ENCODE results near the gene CALML5.

The CALML5 gene

DNA sequence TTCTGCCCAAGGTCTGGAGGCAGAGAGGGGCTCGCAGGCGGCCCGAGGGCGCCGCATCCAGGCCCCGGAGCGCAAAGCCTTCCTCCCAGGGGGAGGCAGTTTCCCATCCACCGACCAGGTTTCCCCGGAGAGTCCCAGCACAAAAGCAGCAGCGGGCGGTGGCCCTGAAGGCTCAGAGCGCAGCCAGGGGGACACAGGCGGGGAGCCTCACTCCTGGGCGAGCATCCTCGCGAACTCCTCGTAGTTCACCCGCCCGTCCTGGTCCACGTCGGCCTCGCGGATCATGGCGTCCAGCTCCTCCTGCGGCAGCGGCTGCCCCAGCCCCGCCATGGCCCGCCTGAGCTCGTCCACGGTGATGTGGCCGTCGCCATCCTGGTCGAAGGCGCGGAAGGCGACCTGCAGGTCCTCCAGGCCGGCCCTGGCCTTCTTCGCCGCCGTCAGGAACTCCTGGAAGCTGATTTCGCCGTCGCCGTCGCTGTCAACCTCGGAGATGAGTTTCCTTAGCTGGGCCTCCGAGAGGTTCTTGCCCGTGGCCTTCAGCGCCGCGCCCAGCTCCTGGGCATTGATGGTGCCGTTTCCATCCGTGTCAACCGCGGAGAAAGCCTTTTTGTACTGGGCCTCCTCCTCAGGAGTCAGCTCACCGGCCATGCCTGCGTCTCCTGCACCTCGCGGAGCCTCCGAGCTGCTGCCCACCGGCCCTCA lies 428 bp downstream of the CALML5 start:
- no peak for DNase-seq

DNA sequence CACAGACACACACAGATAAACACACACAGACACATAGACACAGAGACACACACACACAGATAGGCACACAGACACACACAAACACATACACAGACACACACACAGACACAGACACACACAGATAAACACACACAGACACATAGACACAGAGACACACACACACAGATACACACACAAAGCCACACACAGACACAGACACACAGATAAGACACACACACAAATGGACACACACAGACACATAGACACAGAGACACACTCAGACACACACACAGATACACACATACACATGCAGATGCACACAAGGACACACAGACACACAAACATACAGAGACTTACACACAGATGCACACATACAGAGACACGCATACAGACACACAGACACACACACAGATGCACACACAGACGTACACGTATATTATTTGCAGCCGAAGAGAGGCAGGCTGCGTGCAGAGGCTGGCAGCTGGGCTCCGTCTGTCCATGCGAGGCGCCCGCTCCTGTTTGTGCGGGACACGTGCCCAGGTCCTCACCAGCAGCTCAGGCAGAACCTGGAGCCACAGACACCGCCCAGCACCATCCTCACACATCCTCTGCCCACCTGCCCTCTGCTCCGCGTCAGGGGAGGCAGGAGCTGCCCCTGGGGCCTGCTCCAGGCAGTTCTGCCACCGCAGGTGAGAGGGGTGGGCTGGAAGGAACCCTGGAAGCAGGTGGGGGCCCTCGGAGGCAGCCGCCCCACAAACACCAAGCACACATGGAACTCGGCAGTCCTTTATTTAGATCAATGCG lies 1.2 kb downstream of the CALML5 start:
- no peak for DNase-seq

DNA sequence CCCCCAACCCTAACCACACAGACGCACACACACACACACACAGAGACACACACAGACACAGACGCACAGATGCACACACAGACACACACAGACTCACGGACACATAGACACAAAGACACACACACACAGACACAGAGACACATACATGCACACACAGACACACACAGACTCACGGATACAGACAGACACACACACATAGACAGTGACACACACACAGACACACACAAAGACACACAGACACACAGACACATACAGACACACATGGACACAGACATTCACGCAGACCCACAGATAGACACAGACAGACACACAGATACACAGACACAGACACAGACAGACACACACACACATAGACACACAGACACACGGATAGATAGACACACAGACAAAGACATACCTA lies 2.1 kb downstream of the CALML5 start:
- no peak for DNase-seq

DNA sequence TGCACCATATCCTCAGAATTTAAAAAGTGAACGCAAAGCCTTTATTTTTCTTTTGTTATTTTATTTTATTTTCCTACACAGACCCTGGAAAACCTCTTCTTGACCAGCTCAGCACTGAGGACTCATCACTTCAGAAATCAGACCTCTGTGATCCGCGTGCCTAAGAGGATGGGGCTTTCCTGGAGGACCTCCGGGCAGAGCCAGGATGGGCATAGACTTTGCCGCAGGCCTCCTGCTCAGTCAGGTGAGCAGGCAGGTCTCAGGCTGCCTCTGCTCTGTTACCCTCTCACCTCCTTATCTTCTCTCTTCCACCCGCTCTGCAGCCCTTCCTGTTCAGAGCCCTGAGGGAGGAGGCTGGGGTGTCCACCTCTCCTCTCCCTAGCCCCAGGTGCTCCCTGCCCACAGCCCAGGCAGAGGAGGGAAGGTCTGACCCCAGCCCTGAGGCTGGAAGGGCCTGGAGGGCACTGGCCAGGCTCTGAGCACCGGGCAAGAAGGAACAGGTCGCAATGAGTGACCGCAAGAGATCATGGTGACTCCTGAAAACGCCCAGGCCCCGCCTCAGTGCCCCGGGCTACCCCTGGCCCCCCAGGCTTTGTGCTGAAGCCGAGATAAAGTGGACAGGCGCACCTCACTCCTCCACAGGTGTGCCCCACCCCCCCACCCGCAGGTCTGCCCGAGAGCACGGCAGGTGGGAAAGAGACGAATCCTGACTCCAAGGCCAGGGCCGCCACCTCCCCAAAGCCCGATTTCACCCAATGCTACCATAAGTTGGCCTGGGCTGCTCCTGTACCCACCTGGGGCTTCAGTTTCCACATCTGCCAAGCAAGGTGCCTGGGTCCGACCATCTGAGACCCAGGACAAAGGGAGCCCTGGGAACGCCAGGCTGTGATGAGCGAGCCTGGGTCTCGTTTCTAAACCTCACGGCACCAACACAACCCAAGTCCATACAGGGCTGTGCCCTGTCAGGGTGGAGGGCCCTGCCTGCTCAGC lies 2.8 kb downstream of the CALML5 start:
- no peak for DNase-seq

DNA sequence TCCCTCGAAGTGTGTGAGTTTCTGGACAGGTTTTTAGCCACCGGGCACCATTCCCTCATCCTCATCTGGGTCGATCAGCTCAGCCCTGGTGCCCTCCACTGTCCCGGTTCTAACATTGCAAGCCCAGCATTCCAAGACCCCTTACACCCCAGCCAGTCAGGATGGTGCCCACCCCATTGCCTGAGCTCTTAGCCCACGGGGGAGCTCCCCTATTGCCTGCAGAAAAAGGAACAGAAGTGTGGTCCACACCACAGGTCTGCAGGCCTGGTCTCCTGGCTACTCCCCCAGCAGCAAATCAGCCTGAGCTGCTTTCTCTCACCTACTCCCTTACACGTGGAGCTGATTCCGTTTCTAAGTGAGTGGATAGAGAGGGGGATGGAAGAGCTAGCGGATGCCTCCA lies 4.8 kb downstream of the CALML5 start:
- no peak for DNase-seq

DNA sequence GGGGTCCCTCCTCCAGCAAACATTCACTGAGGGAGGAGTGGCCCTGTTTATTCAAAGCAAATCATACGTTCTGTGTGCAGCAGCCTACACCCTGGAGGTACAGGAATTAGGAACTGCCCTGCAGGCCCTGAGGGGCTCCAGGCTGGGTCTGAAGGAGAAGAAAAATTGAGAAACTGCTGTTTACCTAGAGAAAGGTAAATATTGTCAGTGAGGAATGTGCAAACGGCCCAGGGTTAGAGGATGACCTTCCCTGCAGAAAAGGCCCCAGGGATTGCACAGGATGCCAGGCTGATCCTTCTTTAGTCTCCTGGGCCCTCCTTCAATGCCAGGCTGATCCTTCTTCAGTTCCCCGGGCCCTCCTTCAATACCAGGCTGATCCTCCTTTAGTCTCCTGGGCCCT lies 5.7 kb downstream of the CALML5 start:
- DNase-seq: no peak

DNA sequence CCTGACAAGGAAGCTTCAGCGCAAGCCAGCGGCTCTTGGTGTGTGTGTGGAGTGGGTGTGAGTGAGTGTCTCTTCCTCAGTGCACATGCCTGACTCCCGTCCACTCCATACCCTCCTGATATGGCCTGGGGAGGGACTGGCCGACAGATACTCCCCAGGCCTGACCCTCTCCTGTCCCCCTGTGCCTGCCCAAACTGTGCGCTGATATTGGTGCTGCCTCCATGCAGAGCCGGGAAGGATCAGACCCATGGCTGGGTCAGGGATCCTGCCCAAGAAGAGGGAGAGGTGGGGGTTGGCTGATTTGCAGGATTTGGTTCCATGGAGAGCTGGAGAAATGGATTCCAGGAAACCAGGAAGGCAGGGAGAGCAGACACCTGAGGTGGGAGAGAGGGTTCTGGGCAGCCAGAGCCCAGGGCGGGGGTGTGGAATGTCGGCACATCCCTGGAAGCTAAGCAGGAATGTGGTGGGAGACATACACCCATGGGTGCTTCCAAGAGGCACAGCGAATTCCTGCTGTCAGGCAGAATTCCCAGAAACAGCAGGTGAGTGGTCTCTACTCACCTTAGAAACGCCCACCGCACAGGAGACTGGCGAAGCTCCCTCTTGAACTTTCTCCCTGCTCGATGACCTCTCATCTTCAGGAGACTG lies 6.3 kb downstream of the CALML5 start:
- no peak for DNase-seq

DNA sequence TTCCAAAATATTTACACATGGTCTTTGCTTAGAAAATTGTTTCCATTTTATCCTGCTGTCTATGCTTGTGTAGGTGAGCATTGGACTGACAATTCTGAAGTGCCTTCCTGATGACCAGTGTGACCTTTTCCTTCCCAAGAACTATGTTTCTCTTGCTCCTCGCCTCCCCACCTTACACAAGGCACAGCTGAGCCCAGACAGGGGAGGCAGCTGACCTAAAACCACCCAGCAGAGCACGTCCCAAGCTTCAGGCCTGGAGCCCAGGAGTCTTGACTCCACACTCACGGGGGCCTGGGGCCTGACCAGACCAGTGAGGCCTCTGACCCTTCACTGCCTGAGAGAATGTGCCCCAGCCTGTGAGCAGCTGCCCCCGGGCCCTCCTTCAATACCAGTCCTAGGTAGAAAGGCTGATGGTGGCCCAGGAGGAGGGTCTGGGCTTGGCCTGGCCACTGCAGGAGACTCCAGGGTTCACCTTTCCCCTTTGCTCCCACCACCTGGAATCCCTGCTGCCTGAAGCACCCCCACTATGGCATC lies 7.0 kb downstream of the CALML5 start:
- DNase-seq: no peak

DNA sequence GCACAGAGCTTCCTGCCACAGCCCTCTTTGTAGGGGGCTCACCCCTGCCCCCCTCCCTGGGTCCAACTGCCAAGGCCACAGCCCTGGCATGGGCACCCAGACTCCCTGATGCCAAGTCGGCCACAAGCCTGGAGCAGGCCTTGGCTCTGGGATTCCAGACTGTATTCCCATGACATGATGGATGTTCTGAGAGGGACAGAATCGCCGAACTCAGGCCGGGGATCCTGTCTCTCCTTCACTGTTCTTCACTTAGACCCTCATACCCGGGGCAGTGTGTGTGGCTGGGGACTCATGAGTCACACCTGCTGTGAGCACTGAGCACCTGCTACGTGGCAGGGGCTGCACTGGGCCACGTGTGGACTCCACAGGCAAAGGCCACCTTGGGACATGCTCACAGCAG lies 7.9 kb downstream of the CALML5 start:
- DNase-seq: no peak

DNA sequence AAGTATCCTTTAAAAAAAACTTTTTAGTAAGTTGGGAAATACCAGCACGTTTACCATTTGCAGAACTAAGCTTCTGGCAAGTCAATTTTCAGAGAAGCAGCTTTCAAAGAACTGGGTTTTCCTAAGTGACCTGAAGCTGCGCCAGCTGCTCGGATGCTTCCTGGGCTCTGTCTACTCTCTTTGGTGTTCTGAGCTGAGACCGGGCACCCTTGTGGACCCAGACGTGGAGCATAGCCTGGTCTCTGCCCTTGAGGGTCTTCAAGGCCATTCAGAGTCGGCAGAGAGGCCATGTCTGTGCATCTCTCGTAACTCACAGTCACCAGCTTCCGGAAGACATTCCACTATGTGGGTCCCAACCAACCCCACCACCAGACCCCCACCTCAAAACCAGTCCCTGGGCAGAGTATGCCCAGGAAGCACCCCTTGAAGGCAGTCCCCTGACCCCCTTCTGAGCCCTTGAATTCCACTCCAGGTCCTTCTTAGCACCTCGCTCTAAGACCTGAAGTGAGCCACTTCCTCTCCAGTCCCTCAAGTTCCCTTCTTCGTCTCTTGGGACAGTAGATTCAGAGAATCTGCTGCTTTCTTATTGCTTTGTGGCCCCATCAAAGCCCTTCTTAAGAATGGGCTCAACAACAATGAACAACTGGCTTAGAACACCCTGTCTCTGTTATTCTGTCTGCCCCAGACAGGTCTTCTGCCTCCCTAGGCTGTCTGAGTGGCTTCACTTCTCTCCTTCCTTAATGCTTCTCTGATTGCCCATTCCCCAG lies 8.5 kb downstream of the CALML5 start:
- DNase-seq: no peak

DNA sequence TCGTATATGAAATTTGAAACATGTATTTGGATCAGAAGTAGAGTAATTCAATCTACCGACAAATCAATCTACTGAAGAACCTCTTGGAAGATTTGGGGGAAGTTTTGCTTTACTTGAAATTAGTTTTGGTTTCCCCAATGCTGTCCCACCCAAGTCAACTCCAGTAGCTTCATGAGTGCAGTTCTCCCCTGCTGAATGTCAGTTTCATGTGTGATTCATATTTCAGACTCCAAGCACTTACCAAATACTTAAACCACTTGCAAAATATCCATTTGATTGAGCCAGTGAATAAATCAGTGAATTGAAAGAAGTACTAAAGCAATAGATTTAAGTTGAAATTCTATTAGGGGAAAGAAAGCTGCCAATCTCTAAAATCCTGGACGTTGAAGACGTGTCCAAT lies 9.3 kb downstream of the CALML5 start:
- no peak for DNase-seq

DNA sequence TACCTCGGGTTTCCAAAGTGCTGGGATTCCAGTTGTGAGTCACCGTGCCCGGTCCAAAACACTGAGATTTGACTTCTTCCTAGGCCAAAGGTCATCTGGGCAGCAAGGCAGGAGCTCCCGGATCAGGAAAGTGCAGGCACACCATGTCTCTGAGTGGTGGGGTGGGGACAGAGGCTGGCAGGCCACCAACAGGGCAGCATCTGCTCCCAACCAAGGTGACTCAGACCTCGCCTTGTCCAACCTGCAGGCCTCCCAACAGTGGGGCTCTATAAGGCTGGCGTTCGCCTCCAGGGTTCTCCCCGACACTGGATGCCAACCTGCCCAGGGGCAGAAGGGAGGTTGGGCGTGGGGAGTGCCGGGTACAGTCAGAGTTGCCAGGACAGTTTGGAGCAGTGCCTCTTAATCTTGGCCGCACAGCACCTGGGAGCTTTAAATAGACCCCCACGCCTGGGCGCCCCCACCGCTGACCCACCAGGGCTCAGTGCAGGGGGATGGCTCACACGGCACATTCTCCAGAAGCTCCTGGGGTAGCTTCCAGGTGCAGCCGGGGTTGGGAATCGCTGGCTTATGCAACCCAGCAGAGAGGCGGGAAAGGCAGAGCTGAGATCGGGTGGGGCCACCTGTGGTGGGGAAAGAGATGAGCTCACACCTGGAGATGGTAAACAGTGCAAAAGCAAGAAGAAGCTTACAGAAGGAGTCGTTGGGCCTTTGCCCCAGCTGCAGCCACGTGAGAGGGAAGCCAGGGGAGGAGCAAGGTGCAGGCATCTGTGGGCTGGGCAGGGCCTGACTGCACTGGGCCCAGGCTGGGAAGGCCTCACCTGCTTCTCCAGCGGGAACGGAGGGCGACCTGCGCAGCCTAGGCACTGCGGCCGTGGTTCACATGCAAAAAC lies 10.9 kb downstream of the CALML5 start:
- DNase-seq: no peak

DNA sequence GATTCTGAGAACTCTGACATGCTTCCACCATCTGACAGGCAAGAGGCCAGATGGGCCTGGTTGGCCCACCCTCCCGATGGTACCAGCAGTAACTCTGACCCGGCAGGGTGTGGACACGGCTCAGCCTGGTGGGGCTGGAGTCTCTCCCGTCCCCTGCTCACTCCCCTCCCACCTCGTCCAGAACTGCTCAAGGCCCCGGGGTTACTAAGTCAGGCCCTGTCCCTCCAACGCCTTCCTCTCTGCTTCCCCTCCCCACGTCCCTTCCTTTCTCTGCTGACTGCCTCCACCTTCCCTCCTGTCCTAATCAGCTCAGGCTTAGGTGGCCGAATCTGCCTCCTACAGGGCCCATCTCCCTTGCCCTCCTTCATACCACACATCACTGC lies 12.5 kb downstream of the CALML5 start:
- no peak for DNase-seq

DNA sequence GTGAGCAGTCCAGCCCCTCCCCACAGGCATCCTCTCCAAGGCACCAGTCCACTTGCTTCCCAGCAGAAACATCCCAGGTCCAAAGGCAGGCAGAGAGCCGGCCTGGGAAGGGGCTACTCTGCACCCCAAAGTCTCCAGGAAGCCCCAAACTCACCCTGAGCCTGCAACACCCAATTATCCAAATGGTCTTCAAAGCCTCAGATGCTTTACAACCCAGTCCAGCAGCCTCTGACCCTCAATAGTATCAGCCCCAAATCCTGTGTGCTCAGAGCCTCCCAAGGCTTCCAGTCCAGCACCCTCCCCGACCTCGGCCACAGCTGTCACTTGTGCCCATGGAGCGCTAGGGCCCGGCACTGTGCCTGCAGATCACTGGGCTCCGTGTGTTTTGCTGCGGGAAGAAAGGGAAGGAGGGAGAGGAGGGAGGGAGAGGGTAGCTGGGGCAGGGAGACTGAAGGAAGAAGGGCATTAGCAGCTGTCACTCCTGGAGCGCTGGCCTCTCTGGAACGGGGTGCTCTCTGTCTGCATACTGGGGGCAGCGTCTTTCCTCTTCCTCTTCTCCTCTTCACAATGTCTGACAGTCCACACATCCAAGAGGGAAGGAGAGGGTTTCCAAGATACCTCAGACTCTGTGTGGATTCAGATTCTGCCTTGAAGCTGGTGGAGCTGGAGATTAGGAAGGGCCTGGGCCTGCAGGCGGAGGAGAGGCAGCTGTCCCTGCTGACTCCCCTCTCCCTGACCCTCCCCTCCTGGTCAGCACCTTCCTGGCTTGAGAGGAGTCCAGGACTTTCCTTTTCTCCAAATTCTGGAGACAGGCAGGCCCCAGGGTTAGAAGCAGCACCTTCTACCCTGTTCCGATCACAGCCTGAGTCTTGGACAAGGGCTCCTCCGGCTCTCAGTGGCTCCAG lies 13.2 kb downstream of the CALML5 start:
- DNase-seq: no peak

DNA sequence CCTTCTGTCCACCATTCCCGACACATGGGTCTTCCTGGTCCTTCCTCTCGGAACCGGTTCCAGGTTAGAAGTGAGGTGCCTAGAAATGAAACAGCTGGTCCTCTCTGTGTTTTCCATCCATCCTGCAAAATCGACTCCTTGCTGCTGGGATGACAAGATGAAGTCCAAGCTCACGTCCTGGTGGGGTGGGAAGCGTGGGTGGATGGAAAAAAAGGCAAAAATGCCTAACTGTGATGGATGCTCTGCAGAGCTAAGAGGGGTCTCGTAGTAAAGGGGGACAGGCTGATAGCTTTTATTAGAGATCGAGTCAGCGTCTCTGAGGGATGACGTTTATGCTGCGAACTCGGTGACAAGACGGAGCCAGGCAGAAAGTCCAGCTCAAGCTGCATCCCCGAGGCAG lies 14.1 kb downstream of the CALML5 start:
- DNase-seq: no peak

DNA sequence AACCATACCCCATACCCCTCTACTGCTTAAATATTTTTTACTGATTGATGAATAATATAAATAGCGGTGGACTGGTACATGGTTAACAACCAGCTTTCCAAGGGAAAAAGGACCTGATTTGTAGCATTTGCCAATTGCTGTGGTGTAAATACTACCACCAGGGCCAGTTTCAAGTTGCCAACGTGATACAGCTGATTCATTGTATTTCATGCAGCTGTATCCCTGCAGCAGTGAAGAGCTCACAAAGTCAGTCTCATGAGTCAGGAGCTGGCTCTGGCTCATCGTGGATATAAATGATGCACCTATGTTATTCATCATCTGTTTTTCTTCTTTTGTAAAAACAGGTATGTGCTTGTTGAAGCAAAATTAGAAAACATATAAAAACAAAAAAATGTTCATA lies 15.2 kb downstream of the CALML5 start:
- no peak for DNase-seq

DNA sequence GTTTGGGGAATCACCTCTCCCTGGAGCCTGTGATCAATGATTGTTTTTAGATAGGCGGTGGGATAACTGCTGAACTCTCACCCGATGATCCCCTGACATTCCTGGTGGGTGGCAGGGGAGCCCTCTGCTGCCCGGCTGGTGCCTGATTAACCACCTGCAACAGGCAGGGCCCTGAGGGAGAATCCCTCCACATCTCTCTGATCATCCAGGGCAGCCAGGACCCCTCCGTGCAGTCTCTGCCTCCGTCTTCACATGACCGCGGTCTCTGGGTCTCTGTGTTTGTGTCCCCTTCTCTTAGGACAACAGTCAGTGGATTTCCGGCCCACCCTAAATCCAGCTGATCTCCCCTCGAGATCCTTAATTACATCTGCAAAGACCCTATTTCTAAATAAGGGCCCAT lies 17.4 kb downstream of the CALML5 start:
- no peak for DNase-seq

DNA sequence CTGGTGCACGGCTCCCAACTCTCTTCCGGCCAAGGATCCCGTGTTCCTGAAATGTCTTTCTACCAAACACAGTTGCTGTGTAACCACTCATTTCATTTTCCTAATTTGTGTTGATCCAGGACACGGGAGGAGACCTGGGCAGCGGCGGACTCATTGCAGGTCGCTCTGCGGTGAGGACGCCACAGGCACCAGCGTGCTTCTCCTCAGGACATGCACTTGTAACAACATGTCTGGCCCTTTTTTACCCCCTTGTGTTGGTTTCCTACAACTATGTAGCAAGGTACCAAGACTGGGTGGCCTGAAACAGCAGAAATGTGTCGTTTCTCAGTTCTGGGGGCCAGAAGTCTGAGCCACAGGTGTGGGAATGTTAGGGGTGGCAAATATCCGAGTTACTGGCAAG lies 18.2 kb downstream of the CALML5 start:
- no peak for DNase-seq

DNA sequence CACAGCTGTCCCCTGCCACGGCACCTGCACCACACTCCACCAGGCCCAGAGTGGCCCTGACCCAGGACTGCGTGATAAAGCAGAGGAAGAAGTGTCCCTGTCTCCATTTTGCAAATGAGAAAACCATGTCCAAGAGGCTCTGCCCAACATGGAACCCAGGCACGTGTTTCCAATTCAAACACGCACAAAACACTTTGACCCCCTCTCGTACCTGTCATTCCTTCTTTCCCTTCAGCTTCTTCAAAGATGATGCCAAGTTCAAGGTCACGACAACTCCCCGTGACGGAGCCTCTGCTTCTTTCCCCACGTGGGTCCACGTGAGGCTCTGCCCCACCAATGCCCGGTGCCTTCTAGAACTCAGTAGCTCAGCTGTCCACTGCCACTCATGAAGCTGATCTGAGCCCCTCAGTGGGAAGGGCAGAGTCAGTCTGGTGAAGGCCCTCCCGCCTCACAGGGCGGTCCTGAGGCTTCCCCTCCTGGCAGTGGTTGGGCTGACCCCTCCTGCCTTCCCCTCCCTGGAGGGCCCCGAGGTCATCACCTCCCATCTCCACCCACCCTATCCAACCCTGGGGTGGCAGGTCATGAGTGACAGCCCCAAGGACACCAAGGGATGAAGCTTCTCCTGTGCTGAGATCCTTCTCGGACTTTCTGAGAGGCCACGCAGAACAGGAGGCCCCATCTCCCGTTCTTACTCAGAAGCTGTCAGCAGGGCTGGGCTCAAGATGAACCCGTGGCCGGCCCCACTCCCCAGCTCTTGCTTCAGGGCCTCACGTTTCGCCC lies 19.0 kb downstream of the CALML5 start:
- no peak for DNase-seq
